Endothelial cell of umbilical vein (primary cell): ENCODE results near the gene HDAC10. TPM values are rescaled to one million over a fixed set of nuclear protein-coding genes. Genes with fewer than 3 reads are reported as not detected.

Source experiments
- BruUV-seq: library from RNA; stranded (reverse); fragments of 400-500 nt; replicated peaks from 2 replicates; lab custom pipeline; 2021; lab: Mats Ljungman, UMichigan
- CTCF ChIA-PET: fragments of 300-600, 350-600 bp; sonication (Branson Sonifier 250); formaldehyde crosslinking; loops from one replicate; lab custom pipeline; 2021; ENCODE audit warnings: antibody characterized with exemption, inconsistent platforms; lab: Charles Lee
- POLR2A ChIA-PET: fragments of 300-600, 350-600 bp; sonication (Branson Sonifier 250); formaldehyde crosslinking; loops from one replicate; lab custom pipeline; 2021; ENCODE audit warnings: antibody characterized with exemption, inconsistent platforms; lab: Charles Lee
- DNase-seq: peaks from one replicate; pipeline ENCODE4 v3.0.0-alpha.2; 2011; ENCODE audit warnings: low read depth, low spot score
- FAIRE-seq: peaks from 2 replicates; lab custom pipeline; 2011; peaks lifted over from hg19 to GRCh38; lab: Jason Lieb, UNC
- H2AFZ ChIP-seq: 2 replicates; pipeline ENCODE4 v1.6.0; 2012; ENCODE audit warnings: low read depth, low read length, control low read depth, inconsistent platforms
- H3K27ac ChIP-seq: 2 replicates; pipeline ENCODE4 v1.5.1; 2011; ENCODE audit warnings: low read depth, mild to moderate bottlenecking, control low read depth, low read length, moderate library complexity; ENCODE audit not compliant: insufficient read depth
- H3K27me3 ChIP-seq, 2 experiments: 2 replicates each; pipeline versions ENCODE4 v1.6.0 to v1.6.1; 2011; ENCODE audit warnings: low read length in 2 of 2, mixed read lengths in 1 of 2; ENCODE audit not compliant: control insufficient read depth in 2 of 2, insufficient read depth in 2 of 2
- H3K36me3 ChIP-seq, 2 experiments: 2 replicates in 1 of 2; 3 replicates in 1 of 2; pipeline ENCODE4 v1.5.1; 2011; ENCODE audit warnings: low read length in 2 of 2, mild to moderate bottlenecking in 1 of 2, moderate library complexity in 1 of 2; ENCODE audit not compliant: control insufficient read depth in 2 of 2, insufficient read depth in 2 of 2; ENCODE audit errors: extremely low read depth in 1 of 2
- H3K4me1 ChIP-seq: 3 replicates; pipeline ENCODE4 v1.5.1; 2011; ENCODE audit warnings: mild to moderate bottlenecking, low read length; ENCODE audit not compliant: control insufficient read depth, insufficient read depth; ENCODE audit errors: extremely low read depth
- H3K4me2 ChIP-seq: 2 replicates; pipeline ENCODE4 v1.6.1; 2011; ENCODE audit warnings: low read length, control low read depth, mixed read lengths; ENCODE audit not compliant: insufficient read depth
- H3K4me3 ChIP-seq, 3 experiments: fragments of 200-600 bp in 1 of 3; sonication (generic), shearing (Covaris generic) in 1 of 3; replicated peaks in 1 of 3; 2 replicates each; pipeline ENCODE4 v1.5.1; 2011 to 2016; ENCODE audit warnings: control low read depth in 3 of 3, low read length in 3 of 3, mild to moderate bottlenecking in 2 of 3, inconsistent platforms in 1 of 3, low read depth in 1 of 3, moderate library complexity in 1 of 3; ENCODE audit not compliant: insufficient read depth in 1 of 3
- H3K79me2 ChIP-seq: 2 replicates; pipeline ENCODE4 v1.6.0; 2012; ENCODE audit warnings: low read length, inconsistent platforms; ENCODE audit not compliant: control insufficient read depth, insufficient read depth
- H3K9ac ChIP-seq: replicated peaks from 2 replicates; pipeline ENCODE3; 2011; ENCODE audit warnings: low read length, control low read depth; ENCODE audit not compliant: insufficient read depth; ENCODE audit errors: extremely low read depth
- H3K9me1 ChIP-seq: replicated peaks from 3 replicates; pipeline ENCODE4 v1.6.0; 2011; ENCODE audit warnings: mild to moderate bottlenecking, low read length; ENCODE audit not compliant: control insufficient read depth, insufficient read depth; ENCODE audit errors: extremely low read depth
- H3K9me3 ChIP-seq: replicated peaks from 2 replicates; pipeline ENCODE4 v1.5.1; 2012; ENCODE audit warnings: low read length, inconsistent platforms; ENCODE audit not compliant: control insufficient read depth, insufficient read depth
- H4K20me1 ChIP-seq: replicated peaks from 2 replicates; pipeline ENCODE3; 2011; ENCODE audit warnings: mild to moderate bottlenecking, low read length; ENCODE audit not compliant: control insufficient read depth, insufficient read depth; ENCODE audit errors: extremely low read depth
- CTCF ChIP-seq, 2 donors: IDR thresholded peaks; 1 replicate in 1 of 2; 2 replicates in 1 of 2; pipeline ENCODE4 v1.5.1; 2011; ENCODE audit warnings: low read length in 2 of 2, mild to moderate bottlenecking in 2 of 2, moderate library complexity in 2 of 2, control low read depth in 1 of 2, inconsistent platforms in 1 of 2, low read depth in 1 of 2; ENCODE audit not compliant: insufficient read depth in 1 of 2; ENCODE audit errors: extremely low read depth in 1 of 2
- EZH2 ChIP-seq: IDR thresholded peaks from 2 replicates; pipeline ENCODE4 v1.6.1; 2012; ENCODE audit warnings: borderline replicate concordance, low read depth, mild to moderate bottlenecking, moderate library complexity, low read length, inconsistent platforms; ENCODE audit not compliant: severe bottlenecking
- FOS ChIP-seq: IDR thresholded peaks from 2 replicates; pipeline ENCODE4 v1.6.1; 2011; ENCODE audit warnings: mild to moderate bottlenecking, low read length, moderate library complexity, borderline replicate concordance; ENCODE audit not compliant: insufficient read depth
- GATA2 ChIP-seq: IDR thresholded peaks from 2 replicates; pipeline ENCODE4 v1.7.0; 2011; ENCODE audit warnings: low read depth, mild to moderate bottlenecking, moderate library complexity, mixed read lengths, low read length; ENCODE audit not compliant: insufficient read length, insufficient read depth
- JUN ChIP-seq: IDR thresholded peaks from 2 replicates; pipeline ENCODE4 v1.6.1; 2011; ENCODE audit warnings: borderline replicate concordance, low read depth; ENCODE audit not compliant: insufficient read length, insufficient read depth
- MYC ChIP-seq: IDR thresholded peaks from one replicate; pipeline ENCODE4 v1.6.1; 2011; ENCODE audit warnings: mild to moderate bottlenecking, low read depth, low read length
- POLR2A ChIP-seq: IDR thresholded peaks from 2 replicates; pipeline ENCODE4 v1.6.1; 2012; ENCODE audit warnings: low read depth, mild to moderate bottlenecking, control low read depth, low read length
- POLR2AphosphoS5 ChIP-seq: IDR thresholded peaks from 2 replicates; pipeline ENCODE4 v1.6.1; 2012; ENCODE audit warnings: low read depth, mild to moderate bottlenecking, control low read depth, low read length, moderate library complexity; ENCODE audit not compliant: insufficient read depth
- dilution Hi-C: fragments of 300-500 bp; cut with MboI; formaldehyde crosslinking; loops from one replicate; pipeline ENCODE4 v1.15.0; 2019; ENCODE audit warnings: low sequenced_read_pairs; ENCODE audit not compliant: extremely low pct_ligation_motif_present
- intact Hi-C: fragments of 100-400 bp; cut with micrococcal nuclease; formaldehyde crosslinking; loops from one replicate; pipeline ENCODE4 v1.10.0; 2022
- polyA plus RNA-seq, 4 experiments: library from polyadenylated mRNA; depleted of rRNA in 3 of 4; stranded (reverse) in 3 of 4; unstranded in 1 of 4; fragments of >200 nt; gene quantifications; 2 replicates each; pipeline versions ENCODE4 v1.2.1 to v1.2.3, GENCODE V29; 2011 to 2012; ENCODE audit warnings: missing spikeins in 1 of 4
- total RNA-seq: library from RNA; stranded (reverse); gene quantifications from 2 replicates; pipeline ENCODE4 v1.2.3, GENCODE V29; 2021
- TF ChIP-seq, protein P1 (sequence below): IDR thresholded peaks from 2 replicates; pipeline ENCODE4 v1.6.1; 2011; ENCODE audit not compliant: insufficient read depth, insufficient read length

Gene HDAC10
- total and polyA plus RNA-seq, 2 donors (not counting 3 experiments of a cell fraction or from before 2014, with no cell fraction given): 32.6 to 47.0 TPM

DNA sequence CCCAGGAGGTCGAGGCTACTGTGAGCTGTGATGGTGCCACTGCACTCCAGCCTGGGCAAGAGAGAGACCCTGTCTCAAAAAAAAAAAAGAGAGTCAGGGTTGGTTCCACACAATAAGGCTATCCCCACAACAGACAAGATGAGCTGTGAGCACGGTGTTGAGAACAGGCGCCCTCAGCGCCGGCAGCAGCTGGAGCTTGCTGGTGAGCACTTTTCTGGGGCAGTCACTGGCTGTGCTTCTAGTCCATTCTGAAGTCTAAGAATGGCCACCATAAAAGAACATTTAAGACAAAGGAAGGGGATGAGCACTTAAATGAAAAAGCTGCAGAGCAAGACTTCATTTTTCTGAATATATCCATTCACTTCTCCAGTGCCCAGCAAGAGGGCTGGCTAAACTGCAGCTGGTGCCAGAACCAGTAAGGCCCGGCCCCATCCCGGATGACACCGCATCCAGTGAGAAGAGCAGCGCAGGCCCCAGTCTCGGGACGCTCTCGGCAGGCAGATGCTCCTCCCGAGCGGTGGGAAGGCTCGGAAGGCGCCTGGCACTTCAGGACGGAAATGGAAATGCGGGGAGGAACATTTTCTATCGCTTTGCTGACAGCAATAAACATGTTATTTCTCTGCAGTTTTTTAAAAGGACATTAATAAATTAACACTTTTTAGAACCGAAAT lies 18.4 kb downstream of the HDAC10 start:
- Histone ChIP-seq H3K36me3 (peaks cover 0 to 14% of the 10 kb centered on the region in 2 experiments), H3K9ac (no peak overlapping the region), H3K4me2 (no peak overlapping the region), H3K4me3 (no peak overlapping the region), H3K9me3 (no peaks in the 10 kb centered on the region), H3K9me1 (no peaks in the 10 kb centered on the region), H3K4me1 (no peaks in the 10 kb centered on the region), H4K20me1 (no peaks in the 10 kb centered on the region), H3K79me2 (peaks cover 20% of the 10 kb centered on the region), H2AFZ (no peak overlapping the region), H3K27me3 (no peaks in the 10 kb centered on the region), H3K27ac (no peak overlapping the region)
- dilution Hi-C loops: no loop called here
- FAIRE-seq (no peak), DNase-seq (no peak)
- TF ChIP-seq GATA2 (no peak), CTCF (IDR thresholded peaks at IDR 0.05; ENCODE audit: extremely low read depth in 1 of 2, insufficient read depth in 1 of 2, low read depth in 1 of 2, low read length in 2 of 2) (no peak)
- ChIA-PET CTCF (interaction anchor here (0.6 to 2.8 kb wide), 3 partner anchors 8 to 117 kb away, joined by 3 to 11 read pairs (median 4); no protein-coding TSS in a partner anchor), POLR2A (no interaction called here)
- BruUV-seq: no TSS peak
- intact Hi-C loops: no loop called here

DNA sequence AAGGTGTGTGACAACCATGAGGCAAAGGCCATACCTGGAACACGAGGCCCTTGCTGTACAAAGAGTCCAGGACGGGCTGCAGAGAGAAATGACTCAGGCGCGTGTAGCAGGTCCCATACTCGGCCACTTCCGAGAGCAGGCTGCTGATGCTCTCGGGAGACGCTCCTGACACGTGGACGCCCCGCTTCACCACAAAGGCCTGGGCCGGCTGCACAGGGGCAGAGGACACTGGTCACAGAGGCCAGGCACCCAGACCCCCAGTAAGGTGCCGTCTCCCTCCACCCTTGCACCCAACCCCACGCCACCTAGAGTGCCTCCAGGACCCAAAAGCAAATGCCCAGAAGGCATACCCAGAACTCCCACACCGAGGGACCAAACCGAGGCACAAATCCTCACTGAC lies 21.7 kb downstream of the HDAC10 start:
- H3K9me3 ChIP-seq: no peaks in the 10 kb centered on the region
- H3K4me1 ChIP-seq: no peaks in the 10 kb centered on the region
- DNase-seq: no peak
- ChIA-PET CTCF (no interaction called here), POLR2A (no interaction called here)
- no TSS peak for BruUV-seq
- H3K27ac ChIP-seq: no peak overlapping the region
- H3K4me2 ChIP-seq: no peak overlapping the region
- H3K36me3 ChIP-seq: peaks cover 0 to 23% of the 10 kb centered on the region in 2 experiments
- intact Hi-C loops: no loop called here
- TF ChIP-seq GATA2: no peak
- TF ChIP-seq FOS: no peak
- TF ChIP-seq, protein P1, sequence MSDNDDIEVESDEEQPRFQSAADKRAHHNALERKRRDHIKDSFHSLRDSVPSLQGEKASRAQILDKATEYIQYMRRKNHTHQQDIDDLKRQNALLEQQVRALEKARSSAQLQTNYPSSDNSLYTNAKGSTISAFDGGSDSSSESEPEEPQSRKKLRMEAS: no peak
- TF ChIP-seq CTCF (IDR thresholded peaks at IDR 0.05; ENCODE audit: extremely low read depth in 1 of 2, insufficient read depth in 1 of 2, low read depth in 1 of 2, low read length in 2 of 2): no peak
- no peak for TF ChIP-seq POLR2A
- no peak for TF ChIP-seq MYC
- no peak for TF ChIP-seq POLR2AphosphoS5
- TF ChIP-seq JUN: no peak
- no peak for TF ChIP-seq EZH2
- no peak overlapping the region for H2AFZ ChIP-seq
- H3K9me1 ChIP-seq: no peaks in the 10 kb centered on the region
- no peak overlapping the region for H3K9ac ChIP-seq
- no peak for FAIRE-seq
- H4K20me1 ChIP-seq: no peaks in the 10 kb centered on the region
- peaks cover 6% of the 10 kb centered on the region for H3K79me2 ChIP-seq
- no peaks in the 10 kb centered on the region for H3K27me3 ChIP-seq
- no peak overlapping the region for H3K4me3 ChIP-seq
- dilution Hi-C loops: no loop called here
